Measurements from ENCODE around the gene LRRTM1. TPM values are rescaled to one million over a fixed set of nuclear protein-coding genes. Genes with fewer than 3 reads are reported as not detected.

The LRRTM1 gene
- total and polyA plus RNA-seq, 4 donors, result 0.08 to 0.77 TPM; not detected in 2

DNA sequence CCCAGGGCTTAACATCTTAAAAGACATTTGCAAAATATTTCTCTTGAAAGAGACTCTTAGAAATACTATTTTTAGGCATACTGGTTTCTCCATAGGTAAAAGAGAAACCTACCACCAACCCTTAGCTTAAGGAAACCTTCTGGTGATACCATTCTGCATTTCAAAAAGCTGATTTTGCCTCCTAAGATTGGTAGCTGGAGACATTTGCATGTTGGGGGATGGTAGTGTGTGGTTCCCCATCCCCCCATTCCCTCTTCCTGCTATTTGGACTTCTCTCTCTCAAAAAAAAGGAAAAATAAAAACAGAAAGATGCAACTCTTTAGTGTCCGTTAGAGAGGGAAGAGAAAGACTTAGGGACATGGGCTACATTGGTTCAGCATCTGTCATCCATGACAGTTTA is 4.2 kb downstream of the LRRTM1 start:
- TF ChIP-seq, protein P1, sequence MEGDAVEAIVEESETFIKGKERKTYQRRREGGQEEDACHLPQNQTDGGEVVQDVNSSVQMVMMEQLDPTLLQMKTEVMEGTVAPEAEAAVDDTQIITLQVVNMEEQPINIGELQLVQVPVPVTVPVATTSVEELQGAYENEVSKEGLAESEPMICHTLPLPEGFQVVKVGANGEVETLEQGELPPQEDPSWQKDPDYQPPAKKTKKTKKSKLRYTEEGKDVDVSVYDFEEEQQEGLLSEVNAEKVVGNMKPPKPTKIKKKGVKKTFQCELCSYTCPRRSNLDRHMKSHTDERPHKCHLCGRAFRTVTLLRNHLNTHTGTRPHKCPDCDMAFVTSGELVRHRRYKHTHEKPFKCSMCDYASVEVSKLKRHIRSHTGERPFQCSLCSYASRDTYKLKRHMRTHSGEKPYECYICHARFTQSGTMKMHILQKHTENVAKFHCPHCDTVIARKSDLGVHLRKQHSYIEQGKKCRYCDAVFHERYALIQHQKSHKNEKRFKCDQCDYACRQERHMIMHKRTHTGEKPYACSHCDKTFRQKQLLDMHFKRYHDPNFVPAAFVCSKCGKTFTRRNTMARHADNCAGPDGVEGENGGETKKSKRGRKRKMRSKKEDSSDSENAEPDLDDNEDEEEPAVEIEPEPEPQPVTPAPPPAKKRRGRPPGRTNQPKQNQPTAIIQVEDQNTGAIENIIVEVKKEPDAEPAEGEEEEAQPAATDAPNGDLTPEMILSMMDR (IDR thresholded peaks at IDR 0.05; ENCODE audit: control extremely low read depth, extremely low read depth), result no peak
- Histone ChIP-seq H3K27me3 (ENCODE audit: control insufficient read depth in 3 of 3, insufficient read depth in 3 of 3, low read length in 2 of 3) (peaks cover 7 to 39% (median 28%) of the 10 kb centered on the region in 3 donors), H3K36me3 (ENCODE audit: control insufficient read depth in 4 of 4, insufficient read depth in 4 of 4, low read length in 4 of 4) (no peaks in the 10 kb centered on the region), H3K27ac (ENCODE audit: low read depth in 1 of 2, low read length in 1 of 2) (no peak overlapping the region), H3K4me1 (ENCODE audit: control insufficient read depth in 5 of 5, insufficient read depth in 5 of 5, low read length in 5 of 5) (peaks cover 0 to 31% (median 8%) of the 10 kb centered on the region in 5 donors), H3K9ac (ENCODE audit: insufficient read depth in 1 of 2, low read length in 2 of 2) (no peak overlapping the region), H3K9me3 (ENCODE audit: control insufficient read depth in 4 of 4, insufficient read depth in 3 of 4, low read length in 3 of 4) (peaks cover 0 to 11% (median 0%) of the 10 kb centered on the region in 4 donors), H3K4me3 (no peak overlapping the region)
- ATAC-seq (ENCODE audit: insufficient read depth, low FRiP score), result no peak
- WGBS, 2 donors, result 56 to 77% methylated on average over 1 of the region's 1 CpG
- DNase-seq, result no peak

DNA sequence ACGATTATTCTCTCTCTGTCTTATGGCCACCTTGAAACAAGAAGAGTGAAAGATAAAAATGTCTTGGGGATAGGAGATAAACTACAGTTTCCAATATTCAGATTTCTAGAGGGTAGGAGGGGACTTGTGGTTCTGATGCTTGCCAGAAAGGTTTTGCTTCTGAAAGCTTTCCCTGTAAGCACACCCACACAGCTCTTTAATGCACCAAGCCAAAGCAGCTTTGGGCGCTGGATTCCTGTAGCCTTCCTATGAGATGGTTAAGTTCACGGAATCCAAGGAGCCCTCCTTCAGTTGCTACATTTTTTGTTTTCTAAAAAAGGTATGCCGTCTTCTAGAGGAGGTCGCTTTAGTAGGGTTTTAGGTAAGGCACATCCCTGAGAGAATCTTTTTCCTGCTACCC is 4.9 kb downstream of the LRRTM1 start:
- no peak overlapping the region for H3K4me3 ChIP-seq
- peaks cover 7 to 36% (median 21%) of the 10 kb centered on the region in 3 donors for H3K27me3 ChIP-seq (ENCODE audit: control insufficient read depth in 3 of 3, insufficient read depth in 3 of 3, low read length in 2 of 3)
- 48 to 67% methylated on average over 5 of the region's 5 CpGs for WGBS, 2 donors
- ATAC-seq (ENCODE audit: insufficient read depth, low FRiP score), result no peak
- TF ChIP-seq, protein P1 (IDR thresholded peaks at IDR 0.05; ENCODE audit: control extremely low read depth, extremely low read depth), result no peak
- DNase-seq, result no peak
- H3K4me1 ChIP-seq (ENCODE audit: control insufficient read depth in 5 of 5, insufficient read depth in 5 of 5, low read length in 5 of 5), result peaks cover 0 to 25% (median 8%) of the 10 kb centered on the region in 5 donors
- no peak overlapping the region for H3K9ac ChIP-seq (ENCODE audit: insufficient read depth in 1 of 2, low read length in 2 of 2)
- H3K27ac ChIP-seq (ENCODE audit: low read depth in 1 of 2, low read length in 1 of 2), result no peak overlapping the region
- no peaks in the 10 kb centered on the region for H3K36me3 ChIP-seq (ENCODE audit: control insufficient read depth in 4 of 4, insufficient read depth in 4 of 4, low read length in 4 of 4)
- H3K9me3 ChIP-seq (ENCODE audit: control insufficient read depth in 4 of 4, insufficient read depth in 3 of 4, low read length in 3 of 4), result peaks cover 0 to 11% (median 0%) of the 10 kb centered on the region in 4 donors

DNA sequence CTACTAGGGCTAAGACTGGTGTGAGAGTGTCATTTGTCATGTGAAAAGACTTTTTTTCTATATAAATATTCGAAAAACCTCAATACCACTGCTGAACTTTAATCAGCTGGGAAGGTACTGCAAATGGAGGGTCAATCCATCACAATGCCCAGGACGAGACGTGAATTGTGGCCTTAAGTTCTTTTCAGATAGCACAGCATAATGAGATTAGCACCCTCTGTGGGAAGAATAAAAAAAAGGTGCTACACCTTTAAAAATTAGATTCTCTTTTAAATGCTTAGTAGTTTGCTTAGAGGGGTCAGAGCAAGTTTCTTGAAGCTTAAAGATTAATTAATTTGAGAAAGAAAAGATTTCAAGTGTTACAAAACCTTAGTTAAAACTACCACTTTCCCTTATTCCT is 5.6 kb downstream of the LRRTM1 start:
- Histone ChIP-seq H3K9me3 (ENCODE audit: control insufficient read depth in 4 of 4, insufficient read depth in 3 of 4, low read length in 3 of 4) (peaks cover 0 to 11% (median 0%) of the 10 kb centered on the region in 4 donors), H3K27ac (ENCODE audit: low read depth in 1 of 2, low read length in 1 of 2) (no peak overlapping the region), H3K4me1 (ENCODE audit: control insufficient read depth in 5 of 5, insufficient read depth in 5 of 5, low read length in 5 of 5) (peaks cover 0 to 25% (median 8%) of the 10 kb centered on the region in 5 donors), H3K36me3 (ENCODE audit: control insufficient read depth in 4 of 4, insufficient read depth in 4 of 4, low read length in 4 of 4) (no peaks in the 10 kb centered on the region), H3K9ac (ENCODE audit: insufficient read depth in 1 of 2, low read length in 2 of 2) (no peak overlapping the region), H3K4me3 (no peak overlapping the region), H3K27me3 (ENCODE audit: control insufficient read depth in 3 of 3, insufficient read depth in 3 of 3, low read length in 2 of 3) (peaks cover 7 to 36% (median 21%) of the 10 kb centered on the region in 3 donors)
- DNase-seq, result no peak
- WGBS, 2 donors, result 52 to 69% methylated on average over 3 of the region's 3 CpGs
- no peak for ATAC-seq (ENCODE audit: insufficient read depth, low FRiP score)
- TF ChIP-seq, protein P1 (IDR thresholded peaks at IDR 0.05; ENCODE audit: control extremely low read depth, extremely low read depth), result no peak

DNA sequence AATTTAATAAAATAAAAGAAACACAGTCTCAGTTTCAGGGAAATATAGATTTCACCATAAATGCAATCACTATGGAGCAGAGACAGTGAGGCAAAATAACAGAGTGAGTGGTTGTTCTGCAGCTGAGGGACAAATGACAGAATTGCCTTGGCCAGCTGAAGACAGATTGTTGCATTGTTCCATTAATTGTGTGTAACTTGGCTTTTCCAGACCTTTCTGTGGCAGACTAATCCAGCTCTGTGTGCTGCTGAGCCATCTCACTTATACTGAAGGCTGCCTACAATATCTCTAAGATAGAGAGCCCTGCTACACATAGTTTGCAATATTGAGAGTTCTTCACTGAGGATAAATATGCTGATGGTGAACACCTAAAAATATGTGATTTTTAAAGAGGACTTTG is 11.5 kb downstream of the LRRTM1 start:
- no peak for DNase-seq
- Histone ChIP-seq H3K36me3 (ENCODE audit: control insufficient read depth in 4 of 4, insufficient read depth in 4 of 4, low read length in 4 of 4) (no peaks in the 10 kb centered on the region), H3K9ac (ENCODE audit: insufficient read depth in 1 of 2, low read length in 2 of 2) (no peak overlapping the region), H3K9me3 (ENCODE audit: control insufficient read depth in 4 of 4, insufficient read depth in 3 of 4, low read length in 3 of 4) (no peaks in the 10 kb centered on the region), H3K4me3 (no peak overlapping the region), H3K27ac (ENCODE audit: low read depth in 1 of 2, low read length in 1 of 2) (no peak overlapping the region), H3K27me3 (ENCODE audit: control insufficient read depth in 3 of 3, insufficient read depth in 3 of 3, low read length in 2 of 3) (no peaks in the 10 kb centered on the region), H3K4me1 (ENCODE audit: control insufficient read depth in 5 of 5, insufficient read depth in 5 of 5, low read length in 5 of 5) (peaks cover 0 to 19% (median 0%) of the 10 kb centered on the region in 5 donors)
- TF ChIP-seq, protein P1 (IDR thresholded peaks at IDR 0.05; ENCODE audit: control extremely low read depth, extremely low read depth), result no peak
- ATAC-seq (ENCODE audit: insufficient read depth, low FRiP score), result no peak
